NT2/D1 (cell line): ENCODE results near the gene LRRIQ4.

ENCODE experiments used
- SUZ12 ChIP-seq: IDR thresholded peaks from 2 replicates; pipeline ENCODE4 v1.6.1; 2011; ENCODE audit not compliant: insufficient read length, insufficient read depth; ENCODE audit errors: extremely low read depth
- YY1 ChIP-seq: IDR thresholded peaks from 2 replicates; pipeline ENCODE4 v1.6.1; 2011; ENCODE audit not compliant: insufficient read length, insufficient read depth

- no peak for TF ChIP-seq SUZ12
- TF ChIP-seq YY1: no peak
Measured at GRCh38 chr3:169822091-169822490, 9.4 kb downstream of the LRRIQ4 start.
